GM12878 (cell line): Measurements from ENCODE around the gene FBXO33. TPM values are rescaled to one million over a fixed set of nuclear protein-coding genes. Genes with fewer than 3 reads are reported as not detected.

ENCODE experiments used
- ATF2 ChIP-seq: IDR thresholded peaks from 2 replicates; pipeline ENCODE4 v1.6.1; 2012; ENCODE audit warnings: low read length, inconsistent platforms
- BCL11A ChIP-seq: IDR thresholded peaks from 2 replicates; pipeline ENCODE4 v1.6.1; 2011; ENCODE audit warnings: low read depth, low read length
- CBX5 ChIP-seq: sonication (generic); IDR thresholded peaks from 2 replicates; pipeline ENCODE4 v1.6.1; 2016; ENCODE audit warnings: low read depth, moderate library complexity, mild to moderate bottlenecking, inconsistent platforms
- EED ChIP-seq: sonication (generic); IDR thresholded peaks from 2 replicates; pipeline ENCODE4 v1.6.1; 2016; ENCODE audit warnings: antibody characterized with exemption, low read depth
- ETV6 ChIP-seq, 2 experiments: fragments of 450-650 bp in 1 of 2; IDR thresholded peaks in 1 of 2; conservative IDR thresholded peaks in 1 of 2; 2 replicates each; pipeline ENCODE4 v1.6.1; 2014; ENCODE audit warnings: antibody characterized with exemption in 1 of 2, borderline replicate concordance in 1 of 2, low read depth in 1 of 2, mild to moderate bottlenecking in 1 of 2, moderate library complexity in 1 of 2
- HDAC6 ChIP-seq: fragments of 200-600 bp; sonication (generic); IDR thresholded peaks from one replicate; pipeline ENCODE4 v1.8.0; 2017; ENCODE audit warnings: antibody characterized with exemption; ENCODE audit not compliant: unreplicated experiment
- HSF1 ChIP-seq: fragments of 150-350 bp; IDR thresholded peaks from 2 replicates; pipeline ENCODE4 v1.6.1; 2014; ENCODE audit warnings: mild to moderate bottlenecking, low read depth, low read length
- IRF4 ChIP-seq: IDR thresholded peaks from 2 replicates; pipeline ENCODE4 v1.6.1; 2011; ENCODE audit warnings: low read depth, low read length
- KLF5 ChIP-seq: fragments of 450-650 bp; IDR thresholded peaks from 2 replicates; pipeline ENCODE4 v1.6.1; 2014; ENCODE audit warnings: mild to moderate bottlenecking; ENCODE audit not compliant: partially characterized antibody
- MYB ChIP-seq: fragments of 150-350 bp; IDR thresholded peaks from 2 replicates; pipeline ENCODE4 v1.6.1; 2014; ENCODE audit warnings: mild to moderate bottlenecking, low read depth, low read length, borderline replicate concordance
- NFYB ChIP-seq: IDR thresholded peaks from 2 replicates; pipeline ENCODE4 v1.6.1; 2011; ENCODE audit warnings: low read depth, mild to moderate bottlenecking, low read length, improper control_type of control experiment, moderate library complexity; ENCODE audit not compliant: insufficient read depth
- PAX8 ChIP-seq: fragments of 450-650 bp; IDR thresholded peaks from 2 replicates; pipeline ENCODE4 v1.6.1; 2017; ENCODE audit warnings: mild to moderate bottlenecking, moderate library complexity
- POLR2AphosphoS5 ChIP-seq: IDR thresholded peaks from 2 replicates; pipeline ENCODE4 v1.6.1; 2011; ENCODE audit warnings: mild to moderate bottlenecking, low read length, inconsistent platforms
- SMAD1 ChIP-seq: fragments of 450-650 bp; IDR thresholded peaks from 2 replicates; pipeline ENCODE4 v1.6.1; 2018; ENCODE audit warnings: mild to moderate bottlenecking, low read depth; ENCODE audit not compliant: partially characterized antibody
- SMAD5 ChIP-seq: IDR thresholded peaks from 2 replicates; pipeline ENCODE4 v1.6.1; 2016; ENCODE audit warnings: antibody characterized with exemption, low read depth
- SP1 ChIP-seq: IDR thresholded peaks from one replicate; pipeline ENCODE4 v1.6.1; 2011; ENCODE audit warnings: low read depth, low read length
- SREBF2 ChIP-seq: IDR thresholded peaks from 2 replicates; pipeline ENCODE4 v1.6.1; 2012; ENCODE audit warnings: mild to moderate bottlenecking, low read length
- TCF12 ChIP-seq: IDR thresholded peaks from 2 replicates; pipeline ENCODE4 v1.6.1; 2011; ENCODE audit warnings: low read depth, mild to moderate bottlenecking, low read length
- polyA plus RNA-seq, 11 experiments: library from polyadenylated mRNA; depleted of rRNA in 4 of 11; unstranded in 6 of 11; stranded (reverse) in 5 of 11; fragments of >200 nt; fragmentation: Nextera tagmentation in 4 of 11; fragmentation: Illumina TruSeq in 1 of 11; extraction: Ambion mirVana in 4 of 11; extraction: Trizol in 1 of 11; gene quantifications; 1 replicate in 1 of 11; 2 replicates in 10 of 11; pipeline versions ENCODE4 v1.2.1 to v1.2.3, GENCODE V29; 2011 to 2016; ENCODE audit warnings: inconsistent platforms in 2 of 11, missing spikeins in 2 of 11, low read depth in 1 of 11
- total RNA-seq, 4 experiments: library from RNA; depleted of rRNA in 3 of 4; stranded (reverse); fragments of >200 nt in 3 of 4; fragmentation: Illumina TruSeq in 1 of 4; extraction: Trizol in 1 of 4; gene quantifications; 2 replicates each; pipeline versions ENCODE4 v1.2.1 to v1.2.3, GENCODE V29; 2013 to 2021
- TF ChIP-seq, protein P1 (sequence below): IDR thresholded peaks from 2 replicates; pipeline ENCODE4 v1.6.1; 2011; ENCODE audit warnings: borderline replicate concordance, low read depth, mild to moderate bottlenecking, moderate library complexity, mixed read lengths, low read length; ENCODE audit not compliant: insufficient read depth; ENCODE audit errors: extremely low read length
- TF ChIP-seq, protein P2 (sequence below): fragments of 450-650 bp; IDR thresholded peaks from 2 replicates; pipeline ENCODE4 v1.6.1; 2017; ENCODE audit warnings: borderline replicate concordance
- TF ChIP-seq, protein P3 (sequence below): IDR thresholded peaks from 2 replicates; pipeline ENCODE4 v1.6.1; 2011; ENCODE audit warnings: low read depth, mild to moderate bottlenecking, low read length, moderate library complexity, borderline replicate concordance; ENCODE audit errors: extremely low read depth
- TF ChIP-seq, protein P4 (sequence below): fragments of 450-650 bp; IDR thresholded peaks from 2 replicates; pipeline ENCODE4 v1.6.1; 2017; ENCODE audit warnings: low read depth, mild to moderate bottlenecking, moderate library complexity

The FBXO33 gene
- total and polyA plus RNA-seq, 10 of the 15 experiments (the other 5 are each of a cell fraction or from before 2014, with no cell fraction given), result 4.7 to 56.9 (median 19.6) TPM

GRCh38 chr14:39451811-39452210 lies 19.6 kb upstream of the FBXO33 start (continued):
- TF ChIP-seq, protein P1, sequence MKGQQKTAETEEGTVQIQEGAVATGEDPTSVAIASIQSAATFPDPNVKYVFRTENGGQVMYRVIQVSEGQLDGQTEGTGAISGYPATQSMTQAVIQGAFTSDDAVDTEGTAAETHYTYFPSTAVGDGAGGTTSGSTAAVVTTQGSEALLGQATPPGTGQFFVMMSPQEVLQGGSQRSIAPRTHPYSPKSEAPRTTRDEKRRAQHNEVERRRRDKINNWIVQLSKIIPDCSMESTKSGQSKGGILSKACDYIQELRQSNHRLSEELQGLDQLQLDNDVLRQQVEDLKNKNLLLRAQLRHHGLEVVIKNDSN, result no peak
- TF ChIP-seq BCL11A (no peak), SMAD5 (no peak), ETV6 (conservative IDR thresholded peaks at IDR 0.05 in 1 of 2, IDR thresholded peaks at IDR 0.05 in 1 of 2; ENCODE audit: borderline replicate concordance in 1 of 2, low read depth in 1 of 2) (no peak), SMAD1 (no peak), NFYB (no peak), SP1 (no peak), IRF4 (no peak), TCF12 (no peak), MYB (no peak), HSF1 (no peak), EED (no peak), KLF5 (no peak), PAX8 (no peak), ATF2 (0 out of 2 replicates have a peak, but pooled peaks have one; percentile 31), SREBF2 (no peak), CBX5 (no peak), HDAC6 (no peak), POLR2AphosphoS5 (no peak)
- TF ChIP-seq, protein P2, sequence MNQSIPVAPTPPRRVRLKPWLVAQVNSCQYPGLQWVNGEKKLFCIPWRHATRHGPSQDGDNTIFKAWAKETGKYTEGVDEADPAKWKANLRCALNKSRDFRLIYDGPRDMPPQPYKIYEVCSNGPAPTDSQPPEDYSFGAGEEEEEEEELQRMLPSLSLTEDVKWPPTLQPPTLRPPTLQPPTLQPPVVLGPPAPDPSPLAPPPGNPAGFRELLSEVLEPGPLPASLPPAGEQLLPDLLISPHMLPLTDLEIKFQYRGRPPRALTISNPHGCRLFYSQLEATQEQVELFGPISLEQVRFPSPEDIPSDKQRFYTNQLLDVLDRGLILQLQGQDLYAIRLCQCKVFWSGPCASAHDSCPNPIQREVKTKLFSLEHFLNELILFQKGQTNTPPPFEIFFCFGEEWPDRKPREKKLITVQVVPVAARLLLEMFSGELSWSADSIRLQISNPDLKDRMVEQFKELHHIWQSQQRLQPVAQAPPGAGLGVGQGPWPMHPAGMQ, result no peak
- TF ChIP-seq, protein P3, sequence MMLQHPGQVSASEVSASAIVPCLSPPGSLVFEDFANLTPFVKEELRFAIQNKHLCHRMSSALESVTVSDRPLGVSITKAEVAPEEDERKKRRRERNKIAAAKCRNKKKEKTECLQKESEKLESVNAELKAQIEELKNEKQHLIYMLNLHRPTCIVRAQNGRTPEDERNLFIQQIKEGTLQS, result no peak
- TF ChIP-seq, protein P4, sequence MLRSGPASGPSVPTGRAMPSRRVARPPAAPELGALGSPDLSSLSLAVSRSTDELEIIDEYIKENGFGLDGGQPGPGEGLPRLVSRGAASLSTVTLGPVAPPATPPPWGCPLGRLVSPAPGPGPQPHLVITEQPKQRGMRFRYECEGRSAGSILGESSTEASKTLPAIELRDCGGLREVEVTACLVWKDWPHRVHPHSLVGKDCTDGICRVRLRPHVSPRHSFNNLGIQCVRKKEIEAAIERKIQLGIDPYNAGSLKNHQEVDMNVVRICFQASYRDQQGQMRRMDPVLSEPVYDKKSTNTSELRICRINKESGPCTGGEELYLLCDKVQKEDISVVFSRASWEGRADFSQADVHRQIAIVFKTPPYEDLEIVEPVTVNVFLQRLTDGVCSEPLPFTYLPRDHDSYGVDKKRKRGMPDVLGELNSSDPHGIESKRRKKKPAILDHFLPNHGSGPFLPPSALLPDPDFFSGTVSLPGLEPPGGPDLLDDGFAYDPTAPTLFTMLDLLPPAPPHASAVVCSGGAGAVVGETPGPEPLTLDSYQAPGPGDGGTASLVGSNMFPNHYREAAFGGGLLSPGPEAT, result no peak
